ENCODE results near the gene RTP3.
"Not testable (repeated sequence)": the region's sequence is repeated elsewhere in the genome, so short reads cannot be mapped to it uniquely, and the experiment has no call there.

Gene RTP3

GRCh38 chr3:46548611-46549010 is 50.8 kb downstream of the RTP3 start:
- not testable (repeated sequence) for DNase-seq

- DNase-seq: no peak
These were observed 51.7 kb downstream of the RTP3 start for GRCh38 chr3:46549408-46549904.

- DNase-seq: no peak
These were observed 52.2 kb downstream of the RTP3 start for GRCh38 chr3:46549989-46550388.

Data from AML-193 (cell line).